ENCODE measurements around the gene CTPS1.

GRCh38 chr1:41021526-41022308, 42.2 kb downstream of the CTPS1 start, which contains the start of gene SLFNL1:
- TF ChIP-seq POLR2AphosphoS5 (IDR thresholded peaks at IDR 0.05) = peak in 1 of 2 donors; percentile 11
- TF ChIP-seq, protein P1, sequence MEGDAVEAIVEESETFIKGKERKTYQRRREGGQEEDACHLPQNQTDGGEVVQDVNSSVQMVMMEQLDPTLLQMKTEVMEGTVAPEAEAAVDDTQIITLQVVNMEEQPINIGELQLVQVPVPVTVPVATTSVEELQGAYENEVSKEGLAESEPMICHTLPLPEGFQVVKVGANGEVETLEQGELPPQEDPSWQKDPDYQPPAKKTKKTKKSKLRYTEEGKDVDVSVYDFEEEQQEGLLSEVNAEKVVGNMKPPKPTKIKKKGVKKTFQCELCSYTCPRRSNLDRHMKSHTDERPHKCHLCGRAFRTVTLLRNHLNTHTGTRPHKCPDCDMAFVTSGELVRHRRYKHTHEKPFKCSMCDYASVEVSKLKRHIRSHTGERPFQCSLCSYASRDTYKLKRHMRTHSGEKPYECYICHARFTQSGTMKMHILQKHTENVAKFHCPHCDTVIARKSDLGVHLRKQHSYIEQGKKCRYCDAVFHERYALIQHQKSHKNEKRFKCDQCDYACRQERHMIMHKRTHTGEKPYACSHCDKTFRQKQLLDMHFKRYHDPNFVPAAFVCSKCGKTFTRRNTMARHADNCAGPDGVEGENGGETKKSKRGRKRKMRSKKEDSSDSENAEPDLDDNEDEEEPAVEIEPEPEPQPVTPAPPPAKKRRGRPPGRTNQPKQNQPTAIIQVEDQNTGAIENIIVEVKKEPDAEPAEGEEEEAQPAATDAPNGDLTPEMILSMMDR (IDR thresholded peaks at IDR 0.05) = no peak
